H1 (cell line): ENCODE results near the gene BDP1. TPM values are rescaled to one million over a fixed set of nuclear protein-coding genes. Genes with fewer than 3 reads are reported as not detected.

ENCODE experiments used
- CTCF ChIA-PET: fragments of 300-600 bp; sonication (Branson Sonifier 250); formaldehyde crosslinking; loops from one replicate; lab custom pipeline; 2021; ENCODE audit not compliant: partially characterized antibody; lab: Charles Lee
- POLR2A ChIA-PET: fragments of 300-600 bp; sonication (Branson Sonifier 250); formaldehyde crosslinking; loops from one replicate; lab custom pipeline; 2021; ENCODE audit warnings: inconsistent platforms; ENCODE audit not compliant: partially characterized antibody; lab: Charles Lee
- DNase-seq, 2 experiments: peaks; one replicate each; pipeline versions ENCODE4 v3.0.0 to v3.0.0-alpha.2; 2010 to 2022; ENCODE audit warnings: low spot score in 2 of 2, low read depth in 1 of 2, mixed read lengths in 1 of 2
- FAIRE-seq: peaks from 2 replicates; lab custom pipeline; 2011; peaks lifted over from hg19 to GRCh38; lab: Jason Lieb, UNC
- H2AFZ ChIP-seq: 2 replicates; pipeline ENCODE4 v1.8.1; 2012; ENCODE audit warnings: low read length, inconsistent platforms
- H2AK5ac ChIP-seq: 2 replicates; pipeline ENCODE4 v1.6.1; 2013; ENCODE audit warnings: low read depth, low read length
- H2BK120ac ChIP-seq: replicated peaks from 2 replicates; pipeline ENCODE3; 2013; ENCODE audit warnings: low read depth, low read length, inconsistent platforms
- H2BK12ac ChIP-seq: 2 replicates; pipeline ENCODE4 v1.6.1; 2013; ENCODE audit warnings: low read depth, low read length
- H2BK15ac ChIP-seq: 2 replicates; pipeline ENCODE4 v1.6.1; 2013; ENCODE audit warnings: low read length
- H2BK20ac ChIP-seq: 2 replicates; pipeline ENCODE4 v1.6.1; 2013; ENCODE audit warnings: low read length
- H2BK5ac ChIP-seq: 2 replicates; pipeline ENCODE4 v1.6.1; 2013; ENCODE audit warnings: low read depth, low read length
- H3K14ac ChIP-seq: 2 replicates; pipeline ENCODE4 v1.6.1; 2013; ENCODE audit warnings: inconsistent platforms; ENCODE audit not compliant: insufficient read length
- H3K18ac ChIP-seq: 2 replicates; pipeline ENCODE4 v1.6.1; 2013; ENCODE audit warnings: low read length; ENCODE audit errors: extremely low read depth
- H3K23ac ChIP-seq: 2 replicates; pipeline ENCODE4 v1.6.1; 2013; ENCODE audit warnings: inconsistent platforms; ENCODE audit not compliant: insufficient read length
- H3K23me2 ChIP-seq: 2 replicates; pipeline ENCODE4 v1.6.1; 2013; ENCODE audit warnings: low read depth, low read length
- H3K27ac ChIP-seq: 2 replicates; pipeline ENCODE4 v1.6.1; 2011; ENCODE audit warnings: low read depth, low read length, inconsistent platforms
- H3K27me3 ChIP-seq, 4 experiments: replicated peaks in 1 of 4; 1 replicate in 1 of 4; 2 replicates in 3 of 4; pipeline versions ENCODE4 v1.6.1 to v1.8.1; 2011 to 2013; ENCODE audit warnings: low read length in 3 of 4, mild to moderate bottlenecking in 3 of 4, inconsistent platforms in 2 of 4, mixed read lengths in 2 of 4, moderate library complexity in 1 of 4; ENCODE audit not compliant: control insufficient read depth in 3 of 4, insufficient read depth in 3 of 4; ENCODE audit errors: extremely low read depth in 1 of 4
- H3K36me3 ChIP-seq, 4 experiments: 2 replicates each; pipeline versions ENCODE4 v1.6.1 to v1.8.1; 2011 to 2013; ENCODE audit warnings: mild to moderate bottlenecking in 4 of 4, low read length in 3 of 4, moderate library complexity in 2 of 4, control low read depth in 1 of 4, inconsistent platforms in 1 of 4; ENCODE audit not compliant: insufficient read depth in 4 of 4, control insufficient read depth in 2 of 4
- H3K4ac ChIP-seq: replicated peaks from 2 replicates; pipeline ENCODE3; 2013; ENCODE audit warnings: low read length, low read depth, mixed read lengths, inconsistent platforms; ENCODE audit not compliant: insufficient read length
- H3K4me1 ChIP-seq, 4 experiments: replicated peaks in 1 of 4; 1 replicate in 1 of 4; 2 replicates in 3 of 4; pipeline versions ENCODE4 v1.6.1 to v1.8.1; 2011 to 2013; ENCODE audit warnings: low read length in 3 of 4, inconsistent platforms in 2 of 4, mixed read lengths in 1 of 4; ENCODE audit not compliant: insufficient read depth in 4 of 4, control insufficient read depth in 3 of 4
- H3K4me2 ChIP-seq, 2 experiments: 2 replicates each; pipeline versions ENCODE4 v1.6.1 to v1.8.1; 2011 to 2013; ENCODE audit warnings: low read depth in 2 of 2, low read length in 2 of 2, control low read depth in 1 of 2, inconsistent platforms in 1 of 2, mild to moderate bottlenecking in 1 of 2; ENCODE audit not compliant: insufficient read depth in 1 of 2
- H3K4me3 ChIP-seq, 4 experiments: fragments of 200-600, 300-600 bp in 1 of 4; sonication (generic), shearing (Covaris generic), sonication (Bioruptor Twin) in 1 of 4; 2 replicates each; pipeline versions ENCODE4 v1.5.1 to v1.8.1; 2011 to 2016; ENCODE audit warnings: low read length in 4 of 4, low read depth in 3 of 4, control low read depth in 2 of 4, inconsistent platforms in 2 of 4, mild to moderate bottlenecking in 2 of 4, mixed read lengths in 1 of 4, moderate library complexity in 1 of 4; ENCODE audit not compliant: insufficient read depth in 2 of 4; ENCODE audit errors: extremely low read depth in 1 of 4
- H3K56ac ChIP-seq: replicated peaks from 2 replicates; pipeline ENCODE3; 2013; ENCODE audit warnings: low read depth, mild to moderate bottlenecking, mixed read lengths, low read length, inconsistent platforms; ENCODE audit not compliant: insufficient read length
- H3K79me1 ChIP-seq: 2 replicates; pipeline ENCODE4 v1.6.1; 2013; ENCODE audit warnings: low read depth, low read length, control low read depth
- H3K79me2 ChIP-seq, 2 experiments: 2 replicates each; pipeline versions ENCODE4 v1.6.1 to v1.8.1; 2012 to 2013; ENCODE audit warnings: low read length in 2 of 2, mild to moderate bottlenecking in 2 of 2, inconsistent platforms in 1 of 2; ENCODE audit not compliant: insufficient read depth in 2 of 2, control insufficient read depth in 1 of 2
- H3K9ac ChIP-seq, 4 experiments: replicated peaks in 1 of 4; 1 replicate in 1 of 4; 2 replicates in 3 of 4; pipeline versions ENCODE4 v1.6.1 to v1.8.1; 2011 to 2013; ENCODE audit warnings: low read depth in 3 of 4, low read length in 3 of 4, control low read depth in 2 of 4, mild to moderate bottlenecking in 2 of 4, moderate library complexity in 2 of 4, inconsistent platforms in 1 of 4; ENCODE audit errors: extremely low read depth in 1 of 4
- H3K9me3 ChIP-seq, 2 experiments: 2 replicates each; pipeline versions ENCODE4 v1.6.1 to v1.8.1; 2012 to 2013; ENCODE audit warnings: mild to moderate bottlenecking in 2 of 2, moderate library complexity in 2 of 2, control low read depth in 1 of 2, inconsistent platforms in 1 of 2, low read depth in 1 of 2, low read length in 1 of 2, mixed read lengths in 1 of 2; ENCODE audit not compliant: insufficient read depth in 2 of 2
- H4K20me1 ChIP-seq, 2 experiments: replicated peaks in 1 of 2; 2 replicates each; pipeline versions ENCODE3 to v1.8.1; 2011 to 2013; ENCODE audit warnings: inconsistent platforms in 2 of 2, low read length in 2 of 2, mild to moderate bottlenecking in 1 of 2; ENCODE audit not compliant: insufficient read depth in 2 of 2, control insufficient read depth in 1 of 2
- H4K5ac ChIP-seq: 2 replicates; pipeline ENCODE4 v1.6.1; 2013; ENCODE audit warnings: low read length, low read depth, mixed read lengths, inconsistent platforms; ENCODE audit not compliant: insufficient read length
- H4K8ac ChIP-seq: 2 replicates; pipeline ENCODE4 v1.8.0; 2013; ENCODE audit warnings: mild to moderate bottlenecking, moderate library complexity, low read length, inconsistent platforms; ENCODE audit not compliant: insufficient read depth; ENCODE audit errors: extremely low read depth
- H4K91ac ChIP-seq: replicated peaks from 2 replicates; pipeline ENCODE3; 2013; ENCODE audit warnings: low read length, mixed read lengths, inconsistent platforms; ENCODE audit not compliant: insufficient read length
- ASH2L ChIP-seq: fragments of 200-600, 300-600 bp; sonication (generic); IDR thresholded peaks from one replicate; pipeline ENCODE4 v1.7.1; 2017; ENCODE audit warnings: low read length
- BACH1 ChIP-seq: IDR thresholded peaks from 2 replicates; pipeline ENCODE4 v1.6.1; 2012; ENCODE audit warnings: low read length, improper control_type of control experiment
- BRCA1 ChIP-seq: IDR thresholded peaks from 2 replicates; pipeline ENCODE4 v1.6.1; 2012; ENCODE audit warnings: low read depth, low read length, improper control_type of control experiment
- CBX5 ChIP-seq: fragments of 300-800, 300-1000 bp; sonication (generic); IDR thresholded peaks from 2 replicates; pipeline ENCODE4 v1.7.1; 2016; ENCODE audit warnings: antibody characterized with exemption, low read length, low read depth
- RFX5 ChIP-seq: IDR thresholded peaks from 2 replicates; pipeline ENCODE4 v1.6.1; 2011; ENCODE audit warnings: low read depth, low read length, improper control_type of control experiment, borderline replicate concordance
- TAF1 ChIP-seq: IDR thresholded peaks from 2 replicates; pipeline ENCODE4 v1.6.1; 2011; ENCODE audit warnings: mild to moderate bottlenecking, low read depth, low read length
- WGBS, 2 experiments: shearing (Covaris generic) in 1 of 2; methylation state at CpG; one replicate each; pipeline versions ENCODE4 v1.1.6 to v1.1.7; 2013 to 2015; ENCODE audit warnings: low lambda C conversion rate in 2 of 2, mixed read lengths in 2 of 2, inconsistent platforms in 1 of 2, low coverage in 1 of 2, missing lambda C conversion rate in 1 of 2; ENCODE audit not compliant: insufficient replicate concordance in 2 of 2, insufficient coverage in 1 of 2, insufficient read length in 1 of 2; ENCODE audit errors: extremely low coverage in 1 of 2, missing lambda C conversion rate in 1 of 2; 5-methylcytosine and 5-hydroxymethylcytosine counted together
- polyA plus RNA-seq, 7 experiments: library from polyadenylated mRNA; depleted of rRNA in 3 of 7; stranded (reverse) in 5 of 7; unstranded in 2 of 7; fragments of >200 nt in 5 of 7; fragments of 200-250 nt in 2 of 7; gene quantifications; 1 replicate in 5 of 7; 2 replicates in 1 of 7; 4 replicates in 1 of 7; pipeline versions ENCODE4 v1.2.1 to v1.2.3, GENCODE V29; 2011 to 2013; ENCODE audit warnings: missing spikeins in 2 of 7, mixed read lengths in 2 of 7
- total RNA-seq: library from RNA; stranded (reverse); fragmentation: NEBNext Ultra II Directional; extraction: Animal tissue kit (Norgen Biotek cat#: 25700); gene quantifications from 2 replicates; pipeline ENCODE4 v1.2.1, GENCODE V29; 2021
- TF ChIP-seq, protein P1 (sequence below), 3 experiments: IDR thresholded peaks; 1 replicate in 2 of 3; 2 replicates in 1 of 3; pipeline versions ENCODE4 v1.5.1 to v1.6.1; 2011; ENCODE audit warnings: low read length in 3 of 3, mild to moderate bottlenecking in 3 of 3, inconsistent platforms in 2 of 3, low read depth in 1 of 3, moderate library complexity in 1 of 3; ENCODE audit not compliant: insufficient read depth in 1 of 3; ENCODE audit errors: control extremely low read depth in 1 of 3

BDP1 gene
- total and polyA plus RNA-seq, 2 of the 8 experiments (the other 6 are each of a cell fraction or from before 2014, with no cell fraction given) = 4.7 to 32.1 TPM

DNA sequence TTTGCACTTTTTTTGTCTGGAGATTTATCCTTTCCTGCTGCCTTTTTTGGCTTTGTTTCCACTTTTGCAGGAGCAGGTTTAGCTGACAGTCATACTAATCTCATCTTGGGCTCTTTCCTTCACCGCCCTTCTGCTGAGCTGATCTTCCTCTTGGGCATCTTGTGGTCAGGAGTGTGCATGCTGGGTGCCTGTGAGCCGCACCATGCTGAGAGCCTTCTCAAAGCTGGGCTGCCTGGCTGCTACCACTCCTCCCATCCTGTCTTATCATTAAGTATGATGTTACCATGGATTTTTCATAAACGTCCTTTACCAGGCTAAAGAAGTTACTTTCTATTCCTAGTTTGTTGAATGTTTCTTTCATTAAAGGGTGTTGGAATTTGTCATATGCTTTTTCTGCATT, 82.2 kb downstream of the BDP1 start:
- no peaks in the 10 kb centered on the region for H3K9me3 ChIP-seq
- no peak overlapping the region for H3K18ac ChIP-seq
- H3K4ac ChIP-seq = no peak overlapping the region
- no peak for TF ChIP-seq BRCA1
- TF ChIP-seq RFX5 = no peak
- TF ChIP-seq, protein P1, sequence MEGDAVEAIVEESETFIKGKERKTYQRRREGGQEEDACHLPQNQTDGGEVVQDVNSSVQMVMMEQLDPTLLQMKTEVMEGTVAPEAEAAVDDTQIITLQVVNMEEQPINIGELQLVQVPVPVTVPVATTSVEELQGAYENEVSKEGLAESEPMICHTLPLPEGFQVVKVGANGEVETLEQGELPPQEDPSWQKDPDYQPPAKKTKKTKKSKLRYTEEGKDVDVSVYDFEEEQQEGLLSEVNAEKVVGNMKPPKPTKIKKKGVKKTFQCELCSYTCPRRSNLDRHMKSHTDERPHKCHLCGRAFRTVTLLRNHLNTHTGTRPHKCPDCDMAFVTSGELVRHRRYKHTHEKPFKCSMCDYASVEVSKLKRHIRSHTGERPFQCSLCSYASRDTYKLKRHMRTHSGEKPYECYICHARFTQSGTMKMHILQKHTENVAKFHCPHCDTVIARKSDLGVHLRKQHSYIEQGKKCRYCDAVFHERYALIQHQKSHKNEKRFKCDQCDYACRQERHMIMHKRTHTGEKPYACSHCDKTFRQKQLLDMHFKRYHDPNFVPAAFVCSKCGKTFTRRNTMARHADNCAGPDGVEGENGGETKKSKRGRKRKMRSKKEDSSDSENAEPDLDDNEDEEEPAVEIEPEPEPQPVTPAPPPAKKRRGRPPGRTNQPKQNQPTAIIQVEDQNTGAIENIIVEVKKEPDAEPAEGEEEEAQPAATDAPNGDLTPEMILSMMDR (IDR thresholded peaks at IDR 0.05; ENCODE audit: control extremely low read depth in 1 of 3, insufficient read depth in 1 of 3, low read depth in 1 of 3, low read length in 3 of 3) = no peak
- no peak for TF ChIP-seq BACH1
- TF ChIP-seq CBX5 = no peak
- TF ChIP-seq ASH2L = no peak
- TF ChIP-seq TAF1 = no peak
- TF ChIP-seq, all 59 proteins: peak for 0
- Histone ChIP-seq H3K27ac (no peak overlapping the region), H3K23me2 (no peaks in the 10 kb centered on the region), H3K4me1 (no peaks in the 10 kb centered on the region), H3K4me2 (no peak overlapping the region), H2BK120ac (no peak overlapping the region), H3K14ac (no peak overlapping the region), H4K20me1 (no peaks in the 10 kb centered on the region), H2BK5ac (no peak overlapping the region), H3K27me3 (no peaks in the 10 kb centered on the region), H3K79me1 (no peaks in the 10 kb centered on the region), H4K91ac (no peak overlapping the region), H2AFZ (no peak overlapping the region), H4K8ac (no peak overlapping the region), H3K9ac (no peak overlapping the region), H3K56ac (no peak overlapping the region), H3K4me3 (no peak overlapping the region), H4K5ac (no peak overlapping the region), H2BK20ac (no peak overlapping the region), H2AK5ac (no peak overlapping the region), H3K23ac (no peak overlapping the region), H2BK12ac (no peak overlapping the region), H3K79me2 (no peaks in the 10 kb centered on the region), H3K36me3 (peaks cover 0 to 34% (median 12%) of the 10 kb centered on the region in 4 experiments; a peak in 6 of 8 replicates), H2BK15ac (no peak overlapping the region)
- ChIA-PET CTCF (interaction anchor here (1.7 kb wide), 1 partner anchor 221 kb away, joined by 3 read pairs; no protein-coding TSS in a partner anchor), POLR2A (no interaction called here)
- DNase-seq (no peak), FAIRE-seq (no peak)
- WGBS, 2 experiments = 86% methylated on average over 3 of the region's 3 CpGs; no CpG with 5 or more reads in 1 of the 2 experiments
